ENCODE measurements around the gene MED31.

DNA sequence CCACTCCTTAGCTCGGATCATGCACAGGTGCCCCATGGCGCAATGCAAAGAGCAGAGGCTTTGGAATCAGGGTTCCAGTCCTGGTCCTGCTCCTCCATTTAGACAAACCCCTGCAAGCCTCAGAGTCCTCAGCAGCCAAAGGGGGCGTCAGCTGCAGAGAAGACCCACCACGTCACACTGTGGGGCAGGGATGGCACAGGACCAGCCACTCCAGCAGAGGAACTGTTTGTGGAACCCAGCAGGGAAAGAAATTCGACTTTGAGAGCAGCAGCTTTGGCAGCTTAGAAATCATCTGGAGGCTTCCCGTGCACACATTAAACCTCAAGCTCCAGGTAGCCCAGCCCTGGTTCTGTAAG, 25.4 kb upstream of the MED31 start:
- TF ChIP-seq GATA2 (IDR thresholded peaks at IDR 0.05; ENCODE audit: low read depth, low read length) (no peak), GATA3 (IDR thresholded peaks at IDR 0.05; ENCODE audit: low read depth, low read length) (no peak)

All from SH-SY5Y (cell line).